Tibial nerve (tissue), 4 donors: ENCODE results near the gene MPPED1. TPM values are rescaled to one million over a fixed set of nuclear protein-coding genes. Genes with fewer than 3 reads are reported as not detected.

ENCODE experiments used
- DNase-seq, 2 donors: peaks; one replicate each; pipeline ENCODE4 v3.0.0-alpha.2; 2019; ENCODE audit warnings: low spot score in 2 of 2
- H3K27ac ChIP-seq, 4 donors: fragments of 200-600 bp; sonication (generic) in 3 of 4; one replicate each; pipeline ENCODE4 v1.5.1; 2017 to 2019; ENCODE audit warnings: mild to moderate bottlenecking in 1 of 4
- H3K27me3 ChIP-seq, 2 donors: fragments of 200-600 bp; sonication (generic) in 1 of 2; one replicate each; pipeline versions ENCODE4 v1.5.1 to v1.6.0; 2017 to 2019
- H3K36me3 ChIP-seq, 3 donors: fragments of 200-600 bp; sonication (generic); one replicate each; pipeline ENCODE4 v1.5.1; 2018 to 2019
- H3K4me1 ChIP-seq, 4 donors: fragments of 200-600 bp; sonication (generic) in 3 of 4; one replicate each; pipeline ENCODE4 v1.5.1; 2017 to 2019
- H3K4me3 ChIP-seq, 4 donors: fragments of 200-600 bp; sonication (generic) in 3 of 4; one replicate each; pipeline ENCODE4 v1.5.1; 2017 to 2019; ENCODE audit warnings: mild to moderate bottlenecking in 1 of 4, moderate library complexity in 1 of 4
- H3K9me3 ChIP-seq, 4 donors: fragments of 200-600 bp; sonication (generic) in 3 of 4; one replicate each; pipeline ENCODE4 v1.5.1; 2017 to 2019
- CTCF ChIP-seq, 5 experiments: fragments of 200-600 bp in 3 of 5; fragments of 450-650 bp in 2 of 5; sonication (generic) in 3 of 5; IDR thresholded peaks; one replicate each; pipeline ENCODE4 v1.5.1; 2016 to 2019; ENCODE audit warnings: antibody characterized with exemption in 5 of 5, mild to moderate bottlenecking in 3 of 5, moderate library complexity in 2 of 5
- EP300 ChIP-seq, 2 donors: sonication (generic); formaldehyde crosslinking; IDR thresholded peaks; one replicate each; pipeline ENCODE4 v1.6.1; 2017; ENCODE audit warnings: antibody characterized with exemption in 2 of 2, mild to moderate bottlenecking in 1 of 2
- POLR2A ChIP-seq, 2 donors: fragments of 450-650 bp; IDR thresholded peaks; one replicate each; pipeline ENCODE4 v1.6.1; 2017; ENCODE audit warnings: antibody characterized with exemption in 2 of 2, mild to moderate bottlenecking in 2 of 2, moderate library complexity in 2 of 2
- WGBS, 2 donors: methylation state at CpG; one replicate each; pipeline ENCODE4 v1.1.5; 2018; 5-methylcytosine and 5-hydroxymethylcytosine counted together
- total RNA-seq, 4 donors: library from RNA; depleted of rRNA; stranded (reverse); fragments of >200 nt; gene quantifications; one replicate each; pipeline ENCODE4 v1.1.0, GENCODE V29; 2016

MPPED1 gene
- total RNA-seq, 4 donors from 2014 or later: 1.2 to 2.4 (median 1.8) TPM

- Histone ChIP-seq H3K4me1 (no peaks in the 10 kb centered on the region), H3K4me3 (no peak overlapping the region), H3K9me3 (peaks cover 0 to 3% (median 0%) of the 10 kb centered on the region in 4 donors), H3K36me3 (no peaks in the 10 kb centered on the region), H3K27ac (no peak overlapping the region), H3K27me3 (peaks cover 0 to 4% of the 10 kb centered on the region in 2 donors)
- TF ChIP-seq EP300 (IDR thresholded peaks at IDR 0.05): no peak
- no peak for TF ChIP-seq POLR2A (IDR thresholded peaks at IDR 0.05)
- no peak for TF ChIP-seq CTCF (IDR thresholded peaks at IDR 0.05)
- no peak for DNase-seq
- WGBS, 2 donors: 62 to 69% methylated on average over 15 to 17 of the region's 17 CpGs
Observed at GRCh38 chr22:43396321-43396933, 15.4 kb upstream of the MPPED1 start.

- 58 to 79% methylated on average over 15 to 23 of the region's 23 CpGs for WGBS, 2 donors
- Histone ChIP-seq H3K4me1 (no peaks in the 10 kb centered on the region), H3K27me3 (peaks cover 0 to 4% of the 10 kb centered on the region in 2 donors), H3K36me3 (no peaks in the 10 kb centered on the region), H3K9me3 (peaks cover 0 to 6% (median 0%) of the 10 kb centered on the region in 4 donors), H3K4me3 (no peak overlapping the region), H3K27ac (no peak overlapping the region)
- no peak for DNase-seq
- TF ChIP-seq EP300 (IDR thresholded peaks at IDR 0.05) (no peak), POLR2A (IDR thresholded peaks at IDR 0.05) (no peak), CTCF (IDR thresholded peaks at IDR 0.05) (no peak)
Observed at GRCh38 chr22:43396934-43397457, 14.8 kb upstream of the MPPED1 start.

DNA sequence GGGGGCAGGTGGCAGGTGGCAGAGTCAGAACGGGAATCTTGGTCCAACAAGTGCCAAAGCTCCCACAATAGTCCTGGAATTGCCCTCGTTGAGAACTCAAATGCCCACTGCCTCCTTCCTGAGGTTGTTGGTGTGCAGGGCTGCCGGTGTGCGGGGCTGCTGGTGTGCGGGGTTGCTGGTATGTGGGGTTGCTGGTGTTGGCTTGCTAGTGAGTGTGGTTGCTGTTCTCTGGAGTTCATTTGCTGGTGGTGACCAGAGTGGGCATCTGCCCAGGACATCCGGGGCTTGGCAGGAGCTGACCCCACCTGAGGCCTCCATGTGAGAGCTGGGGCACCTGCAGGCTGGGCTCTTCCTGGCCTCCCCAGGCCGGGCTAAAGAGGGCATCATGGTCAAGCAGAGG lies 14.0 kb upstream of the MPPED1 start:
- H3K36me3 ChIP-seq: no peaks in the 10 kb centered on the region
- no peak for TF ChIP-seq CTCF (IDR thresholded peaks at IDR 0.05)
- no peak for TF ChIP-seq POLR2A (IDR thresholded peaks at IDR 0.05)
- TF ChIP-seq EP300 (IDR thresholded peaks at IDR 0.05): no peak
- H3K27ac ChIP-seq: no peak overlapping the region
- H3K4me1 ChIP-seq: no peaks in the 10 kb centered on the region
- H3K27me3 ChIP-seq: peaks cover 0 to 4% of the 10 kb centered on the region in 2 donors
- WGBS, 2 donors: 84 to 93% methylated on average over 7 of the region's 7 CpGs
- peaks cover 0 to 9% (median 0%) of the 10 kb centered on the region in 4 donors for H3K9me3 ChIP-seq
- H3K4me3 ChIP-seq: no peak overlapping the region
- no peak for DNase-seq

- H3K9me3 ChIP-seq: peaks cover 0 to 9% (median 0%) of the 10 kb centered on the region in 4 donors
- no peak overlapping the region for H3K4me3 ChIP-seq
- WGBS, 2 donors: 42 to 58% methylated on average over 5 of the region's 5 CpGs
- no peaks in the 10 kb centered on the region for H3K36me3 ChIP-seq
- peaks cover 0 to 4% of the 10 kb centered on the region in 2 donors for H3K27me3 ChIP-seq
- H3K4me1 ChIP-seq: no peaks in the 10 kb centered on the region
- no peak for TF ChIP-seq POLR2A (IDR thresholded peaks at IDR 0.05)
- no peak for TF ChIP-seq CTCF (IDR thresholded peaks at IDR 0.05)
- TF ChIP-seq EP300 (IDR thresholded peaks at IDR 0.05): no peak
- DNase-seq: no peak
- H3K27ac ChIP-seq: no peak overlapping the region
Observed at GRCh38 chr22:43398246-43398645, 13.6 kb upstream of the MPPED1 start.

GRCh38 chr22:43398910-43399309 lies 12.9 kb upstream of the MPPED1 start:
- H3K4me1 ChIP-seq: no peaks in the 10 kb centered on the region
- 87 to 89% methylated on average over 8 of the region's 8 CpGs for WGBS, 2 donors
- no peak overlapping the region for H3K27ac ChIP-seq
- H3K4me3 ChIP-seq: no peak overlapping the region
- peaks cover 0 to 4% of the 10 kb centered on the region in 2 donors for H3K27me3 ChIP-seq
- no peak for DNase-seq
- H3K9me3 ChIP-seq: peaks cover 0 to 7% (median 0%) of the 10 kb centered on the region in 4 donors
- no peaks in the 10 kb centered on the region for H3K36me3 ChIP-seq
- no peak for TF ChIP-seq POLR2A (IDR thresholded peaks at IDR 0.05)
- no peak for TF ChIP-seq EP300 (IDR thresholded peaks at IDR 0.05)
- TF ChIP-seq CTCF (IDR thresholded peaks at IDR 0.05): no peak
